HG03565 (cell line): ENCODE measurements around the gene MAPK7.

Experiments
- ATAC-seq: cut with Tn5 transposase; IDR thresholded peaks from one replicate; pipeline ENCODE4 v1.9.1; 2021; ENCODE audit warnings: mild to moderate bottlenecking, moderate library complexity; ENCODE audit not compliant: unreplicated experiment

Gene MAPK7

DNA sequence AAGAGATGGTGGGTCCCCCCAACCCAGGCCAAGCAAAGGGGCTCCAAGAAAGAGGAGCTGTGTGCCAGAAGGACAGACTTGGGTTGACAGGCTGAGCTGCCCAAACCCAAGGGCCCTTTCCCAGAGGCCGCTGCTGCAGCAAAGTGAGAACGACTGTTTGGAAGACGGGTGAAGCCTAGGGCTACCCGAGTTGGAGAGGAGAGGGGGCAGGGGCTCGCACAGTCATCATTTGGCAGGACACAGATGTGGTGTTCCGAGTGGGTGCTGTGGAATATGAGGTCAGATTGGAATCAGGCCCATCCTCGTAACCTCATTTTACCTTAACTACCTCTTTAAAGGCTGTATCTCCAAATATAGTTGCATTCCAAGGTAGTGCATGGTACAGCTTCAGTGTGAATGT, 14.0 kb downstream of the MAPK7 start:
- no peak for ATAC-seq

DNA sequence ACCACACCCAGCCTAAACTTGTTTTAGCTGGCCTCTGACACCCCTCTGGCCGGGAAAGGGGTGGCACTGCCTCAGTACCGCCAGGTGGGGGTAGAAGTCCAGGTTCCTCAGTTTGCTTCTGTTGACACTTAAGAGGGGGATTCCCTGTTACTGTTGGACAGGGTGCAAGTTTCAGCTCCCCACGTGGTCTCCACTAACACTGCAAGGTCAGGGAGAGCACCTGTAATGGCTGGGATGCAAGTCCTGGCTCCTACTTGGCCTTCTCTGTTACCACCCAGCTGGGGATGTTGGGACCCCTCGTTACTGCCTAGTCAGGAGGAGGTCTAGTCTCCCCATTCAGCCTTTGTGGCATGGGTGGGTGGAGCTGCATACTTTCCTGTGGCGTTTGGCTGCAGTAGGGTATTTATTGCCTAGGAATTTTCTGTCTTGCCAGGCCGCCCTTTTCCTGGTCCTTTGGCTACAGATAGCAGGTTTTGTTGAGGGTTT, 19.3 kb downstream of the MAPK7 start:
- ATAC-seq: no peak

DNA sequence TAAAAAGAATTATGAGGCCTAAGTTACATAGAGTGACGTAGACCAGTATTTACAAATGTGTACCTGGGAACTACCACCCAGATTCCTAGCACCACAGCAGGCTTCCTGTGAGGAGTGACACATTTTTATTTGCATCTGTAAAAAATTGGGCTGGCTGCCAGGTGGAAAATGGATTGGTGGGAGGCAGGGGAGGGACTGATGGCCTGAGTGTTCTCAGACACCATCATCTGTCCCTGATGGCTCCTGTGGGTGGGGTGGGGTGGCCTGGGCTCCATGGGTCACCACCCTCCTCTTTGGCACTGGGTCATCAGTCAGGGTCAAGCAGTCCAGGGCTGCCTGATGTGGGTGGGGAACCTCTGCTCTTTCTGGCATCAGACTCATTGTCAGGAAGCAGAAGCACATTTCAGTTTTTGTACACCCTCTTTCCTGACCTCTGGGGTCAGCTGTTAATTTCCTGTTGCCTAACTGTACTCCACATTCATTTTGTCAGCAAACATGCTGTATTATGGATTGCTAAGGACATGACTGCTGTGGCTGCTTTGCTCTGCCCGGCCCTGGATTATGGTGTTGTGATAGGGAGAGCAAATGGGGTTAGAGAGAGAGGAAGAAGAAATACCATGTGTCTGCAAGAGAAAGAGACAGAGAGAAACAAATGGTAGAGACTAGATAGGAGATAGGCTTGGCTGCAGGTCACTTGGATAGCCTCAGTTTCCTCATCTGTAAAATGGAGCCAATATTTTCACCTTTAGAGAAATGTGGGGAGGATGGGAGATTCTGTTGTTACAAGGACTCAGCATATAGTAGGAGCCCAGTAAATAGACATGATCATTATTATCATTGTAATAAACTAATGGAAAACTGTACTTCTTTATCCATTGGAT, 20.2 kb downstream of the MAPK7 start:
- ATAC-seq: no peak

DNA sequence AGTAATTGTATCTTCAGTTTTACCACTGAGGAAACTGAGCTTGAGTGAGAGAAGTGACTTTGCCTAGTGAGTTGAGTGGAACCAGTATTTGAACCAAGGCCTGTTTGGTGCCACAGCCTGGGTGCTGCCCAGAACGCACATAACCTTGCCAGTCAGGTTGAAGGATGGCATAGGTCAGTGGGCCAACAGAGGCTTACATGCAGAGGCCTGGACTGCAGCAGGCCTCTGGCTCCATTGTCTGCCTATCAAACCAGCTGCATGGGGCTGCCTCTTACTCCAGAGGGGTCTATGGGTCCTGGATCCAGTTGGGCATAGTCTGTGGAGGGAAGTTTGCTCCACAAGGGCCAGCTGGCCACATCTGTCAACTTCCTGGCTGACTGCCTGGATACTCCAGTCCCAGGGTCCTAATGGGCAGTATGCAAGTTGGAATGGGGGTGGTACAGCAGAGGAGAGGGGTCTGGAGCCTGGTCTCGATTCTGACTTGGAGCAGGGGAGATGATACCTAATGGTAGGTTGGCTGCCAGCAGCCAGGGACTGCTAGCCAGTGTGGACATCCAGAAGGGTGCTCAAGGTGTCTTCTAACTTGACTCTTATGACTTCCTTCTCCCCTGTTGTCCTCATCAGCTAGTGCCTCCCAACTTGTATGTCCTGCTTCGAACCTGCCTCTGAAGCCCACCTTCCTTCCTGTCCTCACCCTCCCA, 21.6 kb downstream of the MAPK7 start:
- no peak for ATAC-seq

DNA sequence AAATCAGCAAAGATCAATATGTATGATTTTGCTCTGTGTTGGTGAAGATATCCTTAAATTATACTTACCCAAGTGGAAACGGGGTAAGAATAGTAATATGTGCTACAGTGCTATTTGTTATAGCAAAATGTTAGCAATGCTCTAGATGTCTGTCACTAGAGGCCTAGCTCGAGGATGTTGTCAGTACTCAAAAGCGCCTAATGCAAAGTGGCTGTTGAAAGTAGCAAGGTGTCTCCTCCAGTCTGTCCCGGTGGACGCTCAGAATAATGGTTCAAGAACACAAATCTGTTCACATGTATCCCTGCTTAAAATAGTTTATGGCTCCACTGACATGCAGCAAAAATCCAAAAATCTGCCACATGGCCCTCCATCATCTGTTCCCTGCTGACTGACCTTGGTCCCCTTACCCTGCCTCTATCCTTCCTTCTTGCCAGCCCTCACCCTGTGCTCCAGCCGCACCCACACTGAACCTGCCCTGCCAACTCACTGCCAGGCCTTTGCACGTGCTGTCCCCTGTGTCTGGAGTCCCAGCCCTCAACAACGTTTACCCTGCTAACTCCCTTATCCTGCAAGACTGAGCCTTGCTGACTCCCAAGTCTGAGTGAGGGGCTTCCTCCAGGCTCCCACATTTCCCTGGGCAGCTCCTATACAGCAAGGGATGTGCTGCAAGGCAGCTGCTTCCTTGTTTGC, 23.2 kb downstream of the MAPK7 start:
- ATAC-seq: no peak

DNA sequence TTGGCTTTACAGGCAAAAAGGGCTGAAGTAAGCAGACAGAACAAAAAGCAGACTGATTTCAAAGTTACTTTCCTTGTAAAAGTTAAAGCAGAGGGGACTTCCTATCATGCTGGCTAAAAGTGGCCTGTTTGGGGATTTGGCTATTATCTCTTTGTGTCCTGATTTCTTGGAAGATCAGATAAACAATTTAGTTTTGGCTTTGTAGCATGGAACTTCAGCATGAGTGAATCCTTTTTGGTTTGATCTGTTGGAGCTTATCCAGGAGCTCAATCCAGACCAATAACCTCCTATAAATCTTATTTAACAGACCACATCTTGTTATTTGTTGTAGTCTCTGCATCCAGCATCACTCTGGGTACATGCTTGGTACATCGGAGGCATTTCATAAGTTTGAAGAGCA, 23.9 kb downstream of the MAPK7 start:
- ATAC-seq: no peak

DNA sequence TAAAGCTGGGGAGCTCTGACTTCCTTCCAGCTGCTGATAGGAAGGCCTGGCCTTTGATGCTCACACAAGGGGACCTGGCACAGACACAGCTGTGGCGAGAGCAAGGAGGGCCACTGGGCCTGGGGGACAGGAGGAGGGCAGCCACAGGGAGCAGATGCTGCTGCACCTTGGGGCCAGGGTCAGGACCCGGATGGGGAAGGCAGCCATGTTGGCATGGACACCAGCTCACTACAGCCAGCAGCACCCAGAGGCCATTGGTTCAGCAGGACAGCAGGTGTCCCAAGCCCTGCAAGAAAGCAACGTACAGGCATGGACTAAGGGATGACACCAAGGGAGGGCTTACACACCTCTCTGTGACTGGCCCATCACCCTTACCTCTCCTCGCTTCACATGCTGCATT, 24.7 kb downstream of the MAPK7 start:
- ATAC-seq: no peak

DNA sequence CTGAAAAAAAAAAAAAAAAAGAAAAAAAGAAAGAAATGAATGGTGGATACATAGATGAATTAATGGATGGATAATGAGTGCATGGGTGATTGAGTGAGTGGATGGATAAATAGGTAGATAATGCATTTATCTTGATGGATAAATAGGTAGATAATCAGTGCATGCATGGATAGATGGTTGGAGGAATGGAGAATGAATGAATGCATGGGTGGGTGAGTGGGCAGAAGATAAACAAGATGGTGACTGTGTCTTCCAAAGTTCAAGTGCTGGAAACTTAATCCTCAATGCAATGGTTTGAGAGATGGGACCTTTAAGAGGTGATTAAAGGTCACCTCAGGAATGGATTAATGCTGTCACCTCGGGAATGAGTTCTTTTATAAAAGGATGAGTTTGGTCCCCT, 26.0 kb downstream of the MAPK7 start:
- ATAC-seq: no peak

DNA sequence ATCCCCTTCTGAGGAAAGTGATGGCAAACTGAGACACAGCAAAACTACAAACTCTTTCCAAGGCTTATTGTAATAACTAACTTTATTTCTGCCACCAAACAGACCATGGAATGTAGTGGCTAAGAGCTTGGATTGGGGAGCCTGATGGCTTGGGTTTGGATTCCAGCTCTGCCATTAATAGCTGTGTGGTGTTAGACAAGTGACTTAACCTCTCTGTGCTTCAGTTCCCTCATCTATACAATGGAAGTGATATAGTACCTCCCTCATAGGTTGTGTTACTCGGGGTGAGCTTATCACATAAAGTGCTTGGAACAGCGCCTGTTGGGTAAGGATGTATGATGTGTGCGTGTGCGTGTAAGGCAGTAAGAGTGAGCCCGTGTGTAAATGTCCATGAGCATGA, 26.8 kb downstream of the MAPK7 start:
- no peak for ATAC-seq

DNA sequence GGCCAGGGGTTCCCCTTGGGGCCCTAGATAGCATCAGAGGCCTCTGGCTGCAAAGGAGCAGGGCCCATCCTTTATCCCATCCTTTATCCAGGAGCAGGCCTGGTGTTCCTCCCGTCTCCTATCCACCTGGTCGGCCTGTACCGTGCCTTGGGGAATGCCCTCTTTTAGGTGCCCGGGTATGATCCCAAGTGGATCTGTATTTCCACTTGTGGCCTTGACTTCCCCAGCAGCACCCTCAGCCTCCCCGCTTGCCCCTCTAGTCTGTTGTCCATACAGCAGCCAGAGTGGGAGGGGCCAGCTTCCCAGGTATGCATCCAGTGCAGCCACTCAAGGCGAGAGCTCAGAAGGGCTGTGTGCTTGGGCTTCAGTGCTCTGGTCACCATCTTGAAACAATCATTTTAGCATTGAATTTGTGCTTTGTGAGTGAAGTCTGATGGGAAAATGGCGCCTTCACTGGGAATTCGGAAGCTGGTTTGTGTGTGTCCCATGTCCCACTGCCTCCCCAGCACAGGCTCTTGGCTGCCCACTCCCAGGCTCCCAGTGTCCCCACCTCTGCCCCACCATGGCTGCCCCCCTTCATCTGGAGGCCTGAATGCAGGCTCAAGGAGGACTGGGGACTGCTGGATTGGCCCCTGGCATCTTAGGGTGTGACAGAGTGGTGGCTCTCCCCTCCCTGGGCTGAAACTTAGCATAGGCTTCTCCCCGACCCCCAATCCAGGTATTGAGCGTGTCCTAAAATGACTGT, 29.5 kb downstream of the MAPK7 start:
- no peak for ATAC-seq

DNA sequence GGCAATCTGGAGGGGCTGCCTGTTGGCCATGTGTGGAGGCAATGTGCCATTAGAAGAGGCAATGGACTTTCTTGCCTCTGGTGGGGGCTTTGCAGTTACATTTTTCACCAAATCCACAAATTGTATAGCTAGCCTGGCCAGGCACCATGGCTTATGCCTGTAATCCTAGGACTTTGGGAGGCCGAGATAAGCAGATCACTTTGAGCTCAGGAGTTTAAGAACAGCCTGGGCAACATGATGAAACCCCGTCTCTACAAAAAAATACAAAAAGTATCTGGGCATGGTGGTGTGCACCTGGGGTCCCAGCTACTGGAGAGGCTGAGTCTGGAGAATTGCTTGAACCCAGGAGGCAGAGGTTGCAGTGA, 30.0 kb downstream of the MAPK7 start:
- ATAC-seq: no peak

DNA sequence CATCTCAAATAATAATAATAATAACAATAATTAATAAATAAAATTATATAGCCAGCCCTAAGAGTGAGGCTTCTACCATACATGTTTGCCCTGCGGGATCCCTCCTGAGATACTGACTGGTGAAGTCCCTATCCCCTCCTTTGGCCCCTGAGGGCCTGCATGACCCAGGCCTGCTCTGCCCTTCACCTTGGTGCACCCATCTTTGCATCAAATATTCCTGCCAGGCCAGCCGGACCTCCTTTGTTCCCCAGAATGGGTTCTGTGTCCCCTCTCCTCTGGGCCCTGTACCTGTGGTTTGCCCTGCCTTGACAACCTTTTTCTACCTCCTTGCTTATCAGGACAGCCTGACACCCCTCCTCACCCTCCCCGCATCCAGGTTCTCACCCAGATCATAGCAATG, 30.8 kb downstream of the MAPK7 start:
- no peak for ATAC-seq

DNA sequence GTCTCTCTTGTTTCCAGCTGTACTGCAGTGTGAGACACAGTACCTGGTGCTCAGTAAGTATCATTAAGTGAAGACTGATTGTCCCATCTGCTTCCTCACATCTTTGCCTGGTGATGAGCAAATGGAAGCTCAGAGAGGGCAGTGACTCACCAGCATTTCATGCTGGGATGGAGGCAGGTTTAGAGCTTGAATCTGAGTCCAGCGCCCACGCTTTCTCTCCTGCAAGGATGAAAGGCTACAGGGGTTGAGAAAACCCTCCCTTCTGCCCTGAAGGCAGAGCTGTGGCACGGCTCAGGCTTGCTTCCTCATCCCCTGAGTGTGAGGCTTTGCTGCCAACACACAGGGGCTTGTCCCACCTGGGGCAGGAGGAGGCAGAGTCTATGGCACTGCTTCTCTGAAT, 31.2 kb downstream of the MAPK7 start:
- ATAC-seq: no peak

DNA sequence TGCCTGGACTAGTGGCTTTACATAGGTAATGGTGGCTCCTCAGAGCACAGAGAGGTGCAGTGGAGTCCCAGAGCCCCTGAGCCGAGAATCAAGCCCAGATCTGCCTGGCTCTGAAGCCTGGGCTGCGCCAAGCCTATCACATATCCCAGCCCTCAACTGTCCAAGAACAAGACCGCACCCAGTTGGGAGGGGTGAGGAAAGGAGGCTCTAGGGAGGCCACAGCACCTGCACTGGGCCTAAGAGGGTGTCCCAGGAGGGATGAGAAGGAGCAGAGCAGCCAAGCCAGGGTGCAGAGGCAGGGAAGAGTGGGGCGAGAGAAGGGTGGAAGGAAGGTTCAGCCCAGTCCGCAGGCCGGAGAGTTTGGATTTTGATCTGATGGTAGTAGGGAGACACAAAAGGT, 31.8 kb downstream of the MAPK7 start:
- ATAC-seq: no peak

DNA sequence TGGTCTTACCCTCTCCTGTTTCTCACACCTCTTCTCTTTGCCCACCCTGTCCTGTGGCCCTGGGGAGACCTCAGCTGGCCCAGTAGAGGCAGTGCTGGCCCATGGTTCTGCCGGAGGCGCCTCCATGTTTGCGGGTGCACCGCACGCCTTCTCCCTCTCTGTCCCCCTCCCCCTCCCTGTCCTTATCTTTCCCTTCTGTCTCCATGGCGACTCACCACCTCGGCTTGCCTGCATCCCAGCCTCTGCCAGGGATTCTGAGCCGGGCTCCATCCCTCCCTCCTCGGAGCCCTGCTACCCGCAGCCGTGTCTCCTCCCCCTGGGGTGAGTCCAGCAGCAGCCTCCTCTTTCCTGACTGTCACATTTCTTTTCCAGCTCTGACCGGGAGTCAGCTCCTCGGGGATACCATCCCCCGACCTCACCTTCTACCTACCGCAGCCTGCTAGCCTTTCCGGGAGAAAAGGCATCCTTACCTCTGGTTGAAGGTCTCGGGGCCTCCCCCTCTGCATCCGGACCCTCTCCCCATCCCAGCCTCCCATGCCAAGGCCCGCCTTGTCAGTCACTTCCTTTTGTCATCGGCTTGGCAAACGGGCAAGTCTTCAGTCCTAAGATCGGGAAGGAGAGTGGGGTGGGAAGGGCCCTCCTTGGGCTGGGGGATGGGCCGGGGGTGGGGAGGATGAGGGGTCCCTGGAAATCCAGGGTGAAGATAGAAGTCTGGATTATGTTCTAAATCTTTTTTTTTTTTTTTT, 32.8 kb downstream of the MAPK7 start, which contains the start of gene RNF112:
Gene RNF112, plus strand, starts transcription at position 358 of the 746 bp plus-strand sequence. Its CDS starts 177 bp downstream, at position 535.
- ATAC-seq: no peak

DNA sequence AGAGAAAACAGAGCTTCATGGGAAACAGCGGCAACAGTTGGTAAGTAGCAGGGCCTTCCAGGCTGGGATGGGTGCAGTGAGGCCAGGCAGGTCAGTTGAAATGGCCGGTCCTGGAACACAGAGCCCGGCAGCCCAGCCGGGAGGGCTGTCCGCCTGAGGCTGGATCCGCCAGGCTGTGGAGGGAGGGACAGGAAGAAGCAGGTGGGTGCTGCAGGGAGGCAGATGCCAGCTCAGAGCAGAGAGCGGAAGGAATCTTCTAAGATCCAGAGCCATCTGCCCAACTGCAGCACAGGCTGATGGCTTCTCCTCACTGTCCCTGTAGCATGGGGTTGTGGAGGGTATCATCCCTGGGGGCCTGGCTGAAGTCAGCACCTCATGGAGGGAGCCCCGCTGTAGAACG, 33.3 kb downstream of the MAPK7 start:
- no peak for ATAC-seq

DNA sequence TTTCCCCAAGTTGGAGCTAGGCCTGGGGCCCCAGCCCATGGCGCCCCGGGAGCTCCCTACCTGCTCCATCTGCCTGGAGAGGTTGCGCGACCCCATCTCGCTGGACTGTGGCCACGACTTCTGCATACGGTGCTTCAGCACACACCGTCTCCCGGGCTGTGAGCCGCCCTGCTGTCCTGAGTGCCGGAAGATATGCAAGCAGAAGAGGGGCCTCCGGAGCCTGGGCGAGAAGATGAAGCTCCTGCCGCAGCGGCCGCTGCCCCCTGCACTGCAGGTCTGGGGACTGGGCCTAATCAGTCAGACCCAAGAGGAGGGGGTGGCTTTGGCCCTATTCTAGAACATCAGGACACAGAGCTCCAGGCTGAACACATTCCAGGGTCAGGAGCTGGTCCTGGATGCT, 34.2 kb downstream of the MAPK7 start:
- ATAC-seq: no peak

DNA sequence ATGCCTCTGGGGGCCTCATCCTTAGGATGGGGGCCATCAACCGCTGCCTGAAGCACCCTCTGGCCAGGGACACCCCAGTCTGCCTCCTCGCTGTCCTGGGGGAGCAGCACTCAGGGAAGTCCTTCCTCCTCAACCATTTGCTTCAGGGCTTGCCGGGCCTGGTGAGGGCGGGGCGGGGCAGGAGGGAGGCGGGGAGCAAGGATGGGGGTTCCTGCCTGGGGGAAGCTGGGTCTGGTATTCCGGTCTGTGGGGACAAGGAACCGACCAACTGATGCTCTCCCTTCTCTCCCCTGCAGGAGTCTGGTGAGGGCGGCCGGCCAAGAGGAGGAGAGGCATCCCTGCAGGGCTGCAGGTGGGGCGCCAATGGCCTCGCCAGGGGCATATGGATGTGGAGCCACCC, 34.7 kb downstream of the MAPK7 start:
- no peak for ATAC-seq

DNA sequence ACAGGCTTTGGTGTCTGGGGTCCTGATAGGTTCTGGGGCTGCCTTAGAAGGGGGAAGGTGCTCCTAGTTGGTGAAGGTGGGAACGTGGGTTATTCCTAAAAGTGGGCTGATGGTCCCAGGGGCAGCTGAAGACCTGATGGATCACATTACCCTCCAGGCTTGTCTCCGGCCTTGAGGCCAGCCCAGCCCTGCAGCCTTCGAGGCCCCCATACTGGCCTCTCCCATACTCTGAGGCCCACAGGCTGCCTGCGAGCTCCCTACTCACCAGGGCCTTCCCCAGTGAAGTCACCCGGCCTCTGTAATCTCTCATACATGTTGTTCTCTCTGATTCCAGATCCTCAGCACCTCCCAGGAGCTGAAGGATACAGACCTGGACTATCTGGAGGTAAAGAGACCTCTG, 35.5 kb downstream of the MAPK7 start:
- ATAC-seq: no peak
